OCI-LY1 (cell line): Measurements from ENCODE around the gene EDC4.

Experiments
- CTCF ChIP-seq: fragments of 200-600 bp; sonication (generic), shearing (Covaris generic); IDR thresholded peaks from 2 replicates; pipeline ENCODE4 v1.5.1; 2017; ENCODE audit warnings: mild to moderate bottlenecking, antibody characterized with exemption, low read length, moderate library complexity, mixed read lengths
- EZH2 ChIP-seq: fragments of 200-600 bp; sonication (generic), shearing (Covaris generic); IDR thresholded peaks from 2 replicates; pipeline ENCODE4 v1.8.0; 2017; ENCODE audit warnings: borderline replicate concordance, mixed run types, mild to moderate bottlenecking, antibody characterized with exemption, low read length, moderate library complexity, mixed read lengths

GRCh38 chr16:67914758-67915495, 42.1 kb downstream of the EDC4 start:
- TF ChIP-seq CTCF (no peak), EZH2 (no peak)
